ENCODE data around the gene MOK. TPM values are rescaled to one million over a fixed set of nuclear protein-coding genes. Genes with fewer than 3 reads are reported as not detected.

Gene MOK
- total and polyA plus RNA-seq, 2 of the 4 experiments (the other 2 are of a cell fraction), result 16.8 to 48.5 TPM

- no peaks in the 10 kb centered on the region for H3K27me3 ChIP-seq (ENCODE audit: control insufficient read depth, insufficient read depth, low read length)
- H3K4ac ChIP-seq (ENCODE audit: low read depth, low read length), result no peak overlapping the region
- no peak overlapping the region for H3K23ac ChIP-seq (ENCODE audit: low read depth, low read length)
- H2AK9ac ChIP-seq (replicated peaks; ENCODE audit: low read depth, low read length, poor library complexity), result no peak overlapping the region
- no peak overlapping the region for H2AFZ ChIP-seq (replicated peaks; ENCODE audit: low read length, poor library complexity)
- no peak overlapping the region for H4K8ac ChIP-seq (ENCODE audit: low read depth in 2 of 2, low read length in 2 of 2)
- H3K9me1 ChIP-seq (ENCODE audit: insufficient read depth, low read length), result peaks cover 13% of the 10 kb centered on the region
- peaks cover 5% of the 10 kb centered on the region; the same call in 1 of the 2 replicates for H3K36me3 ChIP-seq (ENCODE audit: control insufficient read depth, insufficient read depth, low read length)
- TF ChIP-seq, protein P1, sequence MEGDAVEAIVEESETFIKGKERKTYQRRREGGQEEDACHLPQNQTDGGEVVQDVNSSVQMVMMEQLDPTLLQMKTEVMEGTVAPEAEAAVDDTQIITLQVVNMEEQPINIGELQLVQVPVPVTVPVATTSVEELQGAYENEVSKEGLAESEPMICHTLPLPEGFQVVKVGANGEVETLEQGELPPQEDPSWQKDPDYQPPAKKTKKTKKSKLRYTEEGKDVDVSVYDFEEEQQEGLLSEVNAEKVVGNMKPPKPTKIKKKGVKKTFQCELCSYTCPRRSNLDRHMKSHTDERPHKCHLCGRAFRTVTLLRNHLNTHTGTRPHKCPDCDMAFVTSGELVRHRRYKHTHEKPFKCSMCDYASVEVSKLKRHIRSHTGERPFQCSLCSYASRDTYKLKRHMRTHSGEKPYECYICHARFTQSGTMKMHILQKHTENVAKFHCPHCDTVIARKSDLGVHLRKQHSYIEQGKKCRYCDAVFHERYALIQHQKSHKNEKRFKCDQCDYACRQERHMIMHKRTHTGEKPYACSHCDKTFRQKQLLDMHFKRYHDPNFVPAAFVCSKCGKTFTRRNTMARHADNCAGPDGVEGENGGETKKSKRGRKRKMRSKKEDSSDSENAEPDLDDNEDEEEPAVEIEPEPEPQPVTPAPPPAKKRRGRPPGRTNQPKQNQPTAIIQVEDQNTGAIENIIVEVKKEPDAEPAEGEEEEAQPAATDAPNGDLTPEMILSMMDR (conservative IDR thresholded peaks at IDR 0.05; ENCODE audit: low read depth, low read length), result peak; percentile 77
- TF ChIP-seq CEBPB (IDR thresholded peaks at IDR 0.05; ENCODE audit: low read depth, low read length) (peak; percentile 83), BHLHE40 (IDR thresholded peaks at IDR 0.05; ENCODE audit: low read depth, low read length) (no peak), MXI1 (IDR thresholded peaks at IDR 0.05; ENCODE audit: borderline replicate concordance, low read depth, low read length) (no peak), SMC3 (IDR thresholded peaks at IDR 0.05; ENCODE audit: low read depth, low read length) (peak; percentile 54), RFX5 (IDR thresholded peaks at IDR 0.05; ENCODE audit: low read depth, low read length) (no peak), RAD21 (IDR thresholded peaks at IDR 0.05; ENCODE audit: low read length) (peak; percentile 56), POLR2A (IDR thresholded peaks at IDR 0.05; ENCODE audit: low read depth, low read length) (no peak)
- ChIA-PET POLR2A (ENCODE audit: unreplicated experiment) (no interaction called here), CTCF (interaction anchor here (0.7 to 1.1 kb wide), 2 partner anchors 14 to 164 kb away, joined by 3 read pairs; no protein-coding TSS in a partner anchor)
- dilution Hi-C loops (cut with HindIII; ENCODE audit: low sequenced_read_pairs, unreplicated experiment) (no loop called here), intact Hi-C loops (cut with micrococcal nuclease) (no loop called here), in situ Hi-C loops (cut with MboI; ENCODE audit: low sequenced_read_pairs) (loop anchor here (25.0 kb wide), 3 partner anchors 236 to 561 kb away; partner anchors contain the start of genes DYNC1H1, HSP90AA1 and PPP2R5C)
- H3K4me1 ChIP-seq (ENCODE audit: control insufficient read depth, insufficient read depth, low read length), result peaks cover 10% of the 10 kb centered on the region
- ATAC-seq (ENCODE audit: low read depth), result peak; percentile 19
- no peak overlapping the region for H2BK120ac ChIP-seq (ENCODE audit: low read depth, low read length)
- no peak overlapping the region for H4K91ac ChIP-seq (ENCODE audit: insufficient read depth, low read depth, low read length)
- H3K18ac ChIP-seq (ENCODE audit: low read depth, low read length), result no peak overlapping the region
- H3K9ac ChIP-seq (ENCODE audit: low read depth, low read length), result no peak overlapping the region
- DNase-seq, result peak; percentile 81
- no peak overlapping the region for H2BK15ac ChIP-seq (ENCODE audit: low read depth, low read length)
- H2BK5ac ChIP-seq (ENCODE audit: low read depth, low read length, poor library complexity, severe bottlenecking), result no peak overlapping the region
- H3K79me1 ChIP-seq (ENCODE audit: low read depth in 1 of 2, low read length in 2 of 2), result peaks cover 14 to 35% of the 10 kb centered on the region in 2 experiments
- H2BK20ac ChIP-seq (ENCODE audit: low read depth, low read length), result no peak overlapping the region
- no peak overlapping the region for H3K4me3 ChIP-seq (ENCODE audit: insufficient read depth, low read depth, low read length)
- no peak overlapping the region for H4K5ac ChIP-seq (ENCODE audit: low read depth, low read length)
- no peaks in the 10 kb centered on the region for H4K20me1 ChIP-seq (ENCODE audit: insufficient read depth, low read length)
- H3K9me3 ChIP-seq (ENCODE audit: control insufficient read depth, insufficient read depth, low read length), result no peaks in the 10 kb centered on the region
- no CpG with 5 or more reads among the region's 8 CpGs for WGBS, 2 experiments (ENCODE audit: extremely low coverage in 2 of 2, insufficient read length in 1 of 2)
- H3K14ac ChIP-seq (replicated peaks; ENCODE audit: low read depth, low read length), result no peak overlapping the region
- H3K27ac ChIP-seq (ENCODE audit: insufficient read depth, low read length), result no peak overlapping the region
- H2AK5ac ChIP-seq (ENCODE audit: low read depth, low read length), result peak overlapping the region; percentile 23; the same call in 1 of the 2 replicates
- no TSS peak for BruUV-seq (replicated peaks)
- no peak overlapping the region for H3K56ac ChIP-seq (ENCODE audit: extremely low read depth, insufficient read depth, low read length)
- no peak overlapping the region for H3K4me2 ChIP-seq (ENCODE audit: low read depth, low read length)
Observed at GRCh38 chr14:102323102-102323501, 18.1 kb upstream of the MOK start.
